HG02981 (cell line): Measurements from ENCODE around the gene PLEKHG7.

Experiments used
- ATAC-seq: cut with Tn5 transposase; IDR thresholded peaks from one replicate; pipeline ENCODE4 v1.9.1; 2021; ENCODE audit warnings: mild to moderate bottlenecking, moderate library complexity; ENCODE audit not compliant: unreplicated experiment

The PLEKHG7 gene

GRCh38 chr12:92703786-92704185 lies 997 bp downstream of the PLEKHG7 start:
- no peak for ATAC-seq

- no peak for ATAC-seq
Measured at GRCh38 chr12:92706594-92706993, 3.8 kb downstream of the PLEKHG7 start.

GRCh38 chr12:92707926-92708325 lies 5.1 kb downstream of the PLEKHG7 start:
- ATAC-seq: no peak

GRCh38 chr12:92715625-92716024 lies 12.8 kb downstream of the PLEKHG7 start:
- ATAC-seq: no peak

- ATAC-seq: no peak
Measured at GRCh38 chr12:92717202-92717601, 14.4 kb downstream of the PLEKHG7 start.

GRCh38 chr12:92718483-92718990 lies 15.7 kb downstream of the PLEKHG7 start:
- ATAC-seq: no peak

- ATAC-seq: no peak
Measured at GRCh38 chr12:92719674-92720073, 16.9 kb downstream of the PLEKHG7 start.

GRCh38 chr12:92721130-92721529 lies 18.3 kb downstream of the PLEKHG7 start:
- ATAC-seq: no peak

- no peak for ATAC-seq
Measured at GRCh38 chr12:92721656-92722055, 18.9 kb downstream of the PLEKHG7 start.

- no peak for ATAC-seq
Measured at GRCh38 chr12:92722897-92723296, 20.1 kb downstream of the PLEKHG7 start.

GRCh38 chr12:92726850-92727249 lies 24.1 kb downstream of the PLEKHG7 start:
- ATAC-seq: no peak

GRCh38 chr12:92729773-92730305 lies 27.1 kb downstream of the PLEKHG7 start:
- ATAC-seq: no peak

GRCh38 chr12:92730758-92731157 lies 28.0 kb downstream of the PLEKHG7 start:
- no peak for ATAC-seq

- ATAC-seq: no peak
Measured at GRCh38 chr12:92732216-92732615, 29.4 kb downstream of the PLEKHG7 start.

- no peak for ATAC-seq
Measured at GRCh38 chr12:92732716-92733115, 29.9 kb downstream of the PLEKHG7 start.

- ATAC-seq: no peak
Measured at GRCh38 chr12:92733181-92733580, 30.4 kb downstream of the PLEKHG7 start.

- no peak for ATAC-seq
Measured at GRCh38 chr12:92733661-92734060, 30.9 kb downstream of the PLEKHG7 start.

- no peak for ATAC-seq
Measured at GRCh38 chr12:92735131-92735721, 32.4 kb downstream of the PLEKHG7 start.

GRCh38 chr12:92736605-92737004 lies 33.8 kb downstream of the PLEKHG7 start:
- ATAC-seq: no peak

GRCh38 chr12:92737855-92738850 lies 35.4 kb downstream of the PLEKHG7 start:
- no peak for ATAC-seq

GRCh38 chr12:92739113-92739512 lies 36.3 kb downstream of the PLEKHG7 start:
- no peak for ATAC-seq

- no peak for ATAC-seq
Measured at GRCh38 chr12:92740411-92740810, 37.6 kb downstream of the PLEKHG7 start.
